SW 1271 (cell line): ENCODE results near the gene AKAP13.

Source experiments
- DNase-seq, 2 experiments: peaks; one replicate each; lab custom pipeline; 2025; lab: John Stamatoyannopoulos, UW

Gene AKAP13

DNA sequence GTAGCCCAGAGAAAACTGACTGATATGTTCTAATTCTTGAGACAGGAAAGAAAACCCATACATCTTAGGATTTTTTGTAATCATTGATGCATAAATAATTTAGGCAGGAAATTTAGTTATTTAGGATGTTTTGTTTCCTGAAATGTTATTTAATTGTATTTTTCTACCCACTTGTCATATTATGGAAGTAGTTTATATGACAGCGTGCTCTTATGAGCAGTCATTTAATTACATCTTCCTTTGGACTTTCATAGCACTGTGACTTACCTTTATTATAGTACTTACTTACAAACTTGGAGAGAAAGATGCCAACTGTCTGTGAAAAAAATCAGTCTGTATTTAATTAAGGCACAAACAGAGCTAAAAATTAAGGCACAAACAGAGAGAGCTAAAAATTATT, 65.0 kb downstream of the AKAP13 start:
- DNase-seq: no peak

DNA sequence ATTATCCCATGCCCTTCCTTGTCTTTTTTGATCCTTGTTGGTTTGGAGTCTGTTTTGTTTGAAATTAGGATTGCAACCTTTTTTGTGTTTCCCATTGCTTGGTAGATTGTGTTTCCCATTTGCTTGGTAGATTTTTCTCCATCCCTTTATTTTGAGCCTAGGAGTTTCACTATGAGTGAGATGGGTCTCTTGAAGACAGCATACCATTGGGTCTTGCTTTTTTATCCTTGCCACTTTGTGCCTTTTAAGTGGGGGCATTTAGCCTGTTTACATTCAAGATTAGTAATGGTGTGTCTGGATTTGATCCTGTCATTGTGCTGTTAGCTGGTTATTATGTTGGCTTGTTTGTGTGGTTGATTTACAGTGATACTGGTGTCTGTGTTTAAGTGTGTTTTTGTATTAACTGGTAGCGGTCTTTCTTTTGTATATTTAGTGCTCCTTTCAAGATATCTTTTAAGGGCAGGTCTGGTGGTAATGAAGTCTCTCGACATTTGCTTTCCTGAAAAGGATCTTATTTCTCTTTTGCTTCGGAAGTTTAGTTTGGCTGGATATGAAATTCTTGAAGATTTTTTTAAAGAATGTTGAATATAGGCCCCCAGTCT, 70.8 kb downstream of the AKAP13 start:
- DNase-seq: no peak

DNA sequence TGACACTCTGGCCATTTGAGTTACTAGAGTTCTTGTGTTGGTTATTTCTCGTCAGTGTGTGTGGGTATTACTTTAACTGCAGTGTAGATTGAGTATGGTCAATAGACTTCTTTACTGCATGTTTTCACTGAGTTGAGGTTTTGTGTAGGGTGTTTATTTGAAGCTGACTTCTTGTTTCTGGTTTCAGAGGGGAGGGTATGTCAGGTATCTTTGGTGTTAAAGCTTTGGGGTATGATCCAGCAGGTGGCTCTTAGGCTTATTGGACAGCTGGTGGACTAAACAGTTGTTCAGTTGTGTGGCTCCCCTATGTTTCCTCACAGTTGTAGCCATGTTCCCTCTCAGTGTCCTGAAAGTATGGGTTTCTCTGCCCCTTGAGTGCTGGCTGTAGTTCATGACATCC, 72.0 kb downstream of the AKAP13 start:
- no peak for DNase-seq

DNA sequence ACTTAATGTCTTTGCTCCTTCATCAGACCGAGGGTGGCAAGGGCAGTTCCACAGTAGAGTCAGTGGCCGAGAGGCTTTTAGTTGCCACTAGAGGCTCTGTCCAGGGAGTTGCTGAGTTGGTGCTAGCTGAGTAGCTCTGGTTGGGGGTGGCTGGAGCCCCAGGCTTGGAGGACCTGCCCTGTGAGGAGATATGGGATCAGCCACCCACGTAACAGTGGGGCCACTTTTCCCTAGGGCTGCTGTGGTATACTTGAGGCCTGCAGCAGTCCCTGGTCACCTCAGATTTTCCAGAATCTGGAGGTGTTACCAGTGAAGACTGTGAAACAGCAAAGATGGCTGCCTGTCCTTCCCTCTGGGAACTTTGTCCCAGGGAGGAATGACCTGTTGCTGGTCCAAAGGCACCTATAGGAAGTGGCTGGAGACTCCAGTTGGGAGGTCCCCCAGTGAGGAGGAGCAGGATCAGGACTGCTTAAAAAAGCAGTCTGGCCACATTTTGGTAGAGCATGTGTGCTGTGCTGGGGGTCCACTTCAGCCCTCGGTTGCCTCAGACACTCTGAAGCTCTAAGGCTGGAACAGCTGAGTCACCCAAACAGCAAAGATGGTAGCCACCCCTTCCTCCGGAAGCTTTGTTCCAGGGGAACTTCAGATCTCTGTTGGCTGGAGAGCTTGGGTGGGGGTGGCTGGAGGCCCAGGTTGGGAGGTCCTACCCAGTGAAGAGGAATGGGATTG, 72.9 kb downstream of the AKAP13 start:
- no peak for DNase-seq

DNA sequence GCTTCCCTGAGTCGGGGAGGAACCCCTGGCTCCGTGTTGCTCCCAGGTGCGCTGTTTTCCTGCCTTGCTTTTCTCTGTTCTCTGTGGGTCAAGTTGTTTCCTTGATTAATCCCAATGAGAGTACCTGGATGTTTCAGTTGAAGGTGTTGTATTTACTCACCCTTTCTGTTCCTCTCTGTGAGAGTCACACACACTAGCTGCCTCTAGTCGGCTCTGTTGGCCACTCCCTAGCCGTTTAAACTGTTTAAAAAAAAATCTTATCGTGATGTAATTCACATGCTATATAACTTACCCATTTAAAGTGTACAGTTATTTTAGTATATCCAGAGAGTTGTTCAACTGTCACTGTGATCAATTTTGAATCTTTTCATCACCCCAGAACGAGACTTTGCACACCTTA, 74.0 kb downstream of the AKAP13 start:
- no peak for DNase-seq

DNA sequence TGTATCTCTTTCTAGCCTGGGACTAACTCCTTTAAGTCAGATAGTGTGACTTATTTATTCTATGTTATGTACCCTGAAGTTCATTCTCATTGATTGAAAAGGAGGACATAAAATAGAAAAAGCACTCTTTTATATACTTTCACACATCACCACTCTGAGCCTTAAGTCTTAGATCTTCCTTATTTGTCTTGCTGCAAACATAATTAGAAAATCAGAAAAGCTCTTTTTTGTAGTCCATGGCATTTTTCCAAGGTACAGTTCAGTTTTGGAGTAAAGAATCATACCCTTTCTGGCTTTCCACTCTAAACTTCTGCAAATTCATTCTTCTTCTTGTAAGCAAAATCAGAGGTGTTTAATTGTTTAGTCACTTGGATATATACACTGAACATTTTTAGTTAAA, 75.5 kb downstream of the AKAP13 start:
- DNase-seq: no peak

DNA sequence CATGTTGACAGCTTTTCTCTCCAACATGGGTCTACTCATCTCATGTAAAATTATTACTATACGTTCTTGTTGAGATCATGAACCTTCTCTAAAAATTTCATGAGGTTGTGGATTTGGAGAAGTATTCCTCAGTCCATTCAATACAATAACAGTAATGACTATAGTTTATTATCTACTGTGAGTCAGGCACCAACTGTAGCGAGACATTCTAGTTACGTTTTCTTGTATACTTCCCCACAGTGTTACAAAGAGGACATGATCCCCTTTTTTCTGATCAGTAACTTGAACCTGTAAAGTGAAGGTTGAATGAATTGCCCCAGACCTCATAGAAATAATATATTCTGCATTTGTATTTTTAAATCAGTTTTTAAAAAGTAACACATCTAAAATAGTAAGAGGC, 76.4 kb downstream of the AKAP13 start:
- DNase-seq: no peak

DNA sequence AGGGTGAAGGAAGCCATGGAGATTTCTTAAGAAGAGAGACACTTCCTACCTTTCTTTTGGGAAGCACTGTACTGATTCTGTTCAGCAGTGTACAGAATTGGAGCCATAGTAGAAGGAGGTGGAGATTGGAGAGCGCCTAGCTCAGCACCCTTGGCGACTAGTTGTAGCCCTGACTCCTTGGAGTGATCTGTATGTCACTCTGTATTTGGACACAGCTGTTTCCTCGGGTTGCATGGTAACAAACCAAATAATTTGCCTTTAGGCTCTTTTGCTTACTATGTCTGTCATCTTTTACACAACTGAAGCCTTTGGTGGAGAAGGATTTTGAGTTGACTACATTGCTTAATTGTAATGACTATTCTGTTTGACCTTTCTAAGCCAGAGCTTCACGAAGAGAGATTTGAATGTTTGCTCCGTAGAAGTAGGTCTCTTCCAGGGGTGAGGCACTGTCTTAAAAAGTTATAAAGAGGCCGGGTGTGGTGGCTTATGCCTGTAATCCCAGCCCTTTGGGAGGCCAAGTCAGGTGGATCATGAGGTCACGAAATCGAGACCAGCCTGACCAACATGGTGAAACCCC, 77.1 kb downstream of the AKAP13 start:
- DNase-seq: peak in 1 of 2 experiments; percentile 26

DNA sequence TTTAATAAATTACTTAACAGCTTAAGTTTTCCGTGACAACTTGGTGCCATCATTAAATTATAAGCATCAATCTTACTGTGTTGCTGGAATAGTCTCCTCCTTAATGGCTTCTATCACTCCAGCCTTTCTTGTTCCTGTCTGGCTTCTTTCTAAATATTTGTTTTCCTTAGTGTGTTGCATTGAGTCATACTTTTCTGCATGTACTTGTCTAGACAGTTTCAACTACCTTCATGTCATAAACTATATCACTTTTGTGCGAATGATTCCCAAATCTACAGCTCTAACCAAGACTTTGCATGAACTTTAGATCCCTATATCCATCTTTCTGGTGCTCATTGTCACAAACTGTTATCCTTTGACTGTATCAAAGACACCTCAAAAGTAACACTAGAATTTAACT, 78.4 kb downstream of the AKAP13 start:
- no peak for DNase-seq

DNA sequence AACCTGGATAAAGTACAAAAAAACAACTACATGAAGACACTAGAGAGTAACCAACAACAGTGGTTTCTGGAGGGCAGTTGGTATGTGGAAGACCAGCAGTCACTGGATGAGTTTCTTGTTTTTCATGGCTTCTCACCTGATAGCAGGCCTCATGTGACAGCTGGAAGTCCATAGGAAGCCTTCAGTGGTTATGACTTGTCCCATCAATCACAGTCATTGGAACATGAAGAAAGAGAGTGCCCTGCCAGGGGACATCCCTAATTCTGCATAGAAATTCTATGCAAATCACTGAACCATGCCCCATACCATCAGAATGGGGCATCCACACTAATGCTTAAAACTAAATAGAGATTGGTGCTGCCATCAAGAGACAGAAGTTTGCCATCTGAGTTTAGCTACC, 81.6 kb downstream of the AKAP13 start:
- DNase-seq: no peak

DNA sequence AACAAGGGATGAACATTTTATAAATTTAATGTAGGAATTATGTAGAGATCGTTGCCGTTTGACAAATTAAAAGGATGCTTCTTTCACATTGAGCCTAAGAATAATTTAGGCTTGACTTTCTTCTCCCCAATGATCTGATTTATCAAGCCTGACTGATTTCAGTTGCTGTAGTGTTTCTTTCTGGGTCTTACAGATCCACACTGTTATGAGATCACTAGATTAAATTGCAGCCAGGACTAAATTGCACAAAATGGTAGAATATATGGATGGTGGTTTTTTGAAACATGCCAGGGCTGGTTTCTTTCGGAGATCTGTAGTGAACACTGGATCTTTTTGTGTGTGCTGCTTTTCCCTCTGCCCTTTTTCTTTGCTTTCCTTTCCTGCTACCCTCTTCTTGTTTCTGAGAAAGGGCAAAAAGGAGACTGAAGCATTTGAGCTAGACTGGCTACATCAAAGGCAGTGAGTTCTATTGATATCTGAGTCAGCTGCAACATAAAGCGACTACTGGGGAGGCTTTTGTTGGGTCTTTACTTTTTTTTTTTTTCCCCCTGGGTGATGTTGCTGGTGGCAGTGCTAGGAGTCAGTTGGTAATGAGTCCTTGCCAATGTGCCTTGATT, 83.0 kb downstream of the AKAP13 start:
- DNase-seq: no peak

DNA sequence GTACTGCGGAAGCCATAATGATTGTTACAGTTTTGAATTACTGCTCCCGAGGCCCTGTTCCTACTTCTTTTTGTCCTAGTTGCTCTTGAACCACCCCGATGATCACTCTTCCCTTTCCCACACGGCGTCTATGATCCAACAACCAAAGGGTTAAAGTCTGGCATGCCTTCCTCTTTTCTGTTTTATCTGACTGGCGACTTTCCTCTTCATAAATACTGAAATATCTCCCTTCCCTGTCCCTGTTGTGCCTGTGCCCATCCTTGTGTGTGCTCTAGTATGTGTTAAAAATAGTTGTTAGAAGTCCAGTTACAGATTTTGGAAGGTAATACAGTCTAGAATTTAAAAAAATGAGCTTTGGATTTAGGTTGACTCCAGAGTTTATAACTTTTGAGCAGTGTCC, 83.6 kb downstream of the AKAP13 start:
- DNase-seq: no peak

DNA sequence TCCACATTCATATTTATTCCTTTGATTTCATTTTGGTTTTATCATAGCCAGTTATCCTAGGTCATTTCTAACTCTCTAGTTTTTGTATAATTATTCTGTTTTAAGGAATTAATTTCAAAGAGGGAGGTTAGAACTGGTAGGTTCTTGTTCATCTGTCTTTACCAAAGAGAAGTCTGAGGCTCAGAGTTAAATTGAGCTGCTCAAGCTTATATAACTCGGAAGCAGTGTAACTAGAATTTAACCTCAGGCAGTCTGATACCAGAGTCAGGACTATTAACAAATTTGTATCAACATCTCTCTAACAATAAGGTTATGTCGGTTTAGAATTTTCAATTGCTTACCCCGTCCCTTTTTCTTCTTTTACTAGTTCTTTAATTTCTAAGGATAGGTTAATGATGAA, 84.1 kb downstream of the AKAP13 start:
- DNase-seq: no peak

DNA sequence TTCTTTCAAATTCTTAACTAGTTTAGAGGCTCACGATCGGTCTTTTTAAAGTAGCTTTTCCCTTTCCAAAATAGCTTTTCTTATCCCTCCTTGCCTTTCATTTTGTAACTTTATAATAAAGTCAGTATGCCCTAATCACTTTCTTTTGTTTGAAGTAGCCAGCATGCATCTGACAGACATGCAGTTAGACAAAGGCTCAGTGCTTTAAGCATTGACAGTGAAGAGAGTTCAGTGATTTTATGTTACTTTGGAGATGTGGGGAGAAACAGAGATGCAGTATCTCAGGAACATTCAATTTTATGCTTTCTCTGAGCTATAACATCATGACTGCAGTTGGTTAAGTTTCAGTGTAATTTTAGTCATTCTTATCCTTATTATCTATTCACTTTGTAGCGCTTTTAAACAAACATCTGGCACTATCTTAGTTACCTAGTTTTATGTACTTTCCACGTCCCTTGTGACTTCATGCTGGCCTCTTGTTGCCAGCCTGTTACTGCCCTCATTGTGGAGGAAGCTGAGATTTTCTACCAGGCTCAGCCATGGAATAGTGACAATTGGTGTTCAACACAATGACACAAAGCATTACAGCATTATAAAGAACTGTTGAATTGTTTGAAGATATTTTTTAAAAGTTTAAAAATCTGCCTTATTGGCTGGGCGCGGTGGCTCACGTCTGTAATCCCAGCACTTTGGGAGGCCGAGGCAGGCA, 90.3 kb downstream of the AKAP13 start:
- no peak for DNase-seq

DNA sequence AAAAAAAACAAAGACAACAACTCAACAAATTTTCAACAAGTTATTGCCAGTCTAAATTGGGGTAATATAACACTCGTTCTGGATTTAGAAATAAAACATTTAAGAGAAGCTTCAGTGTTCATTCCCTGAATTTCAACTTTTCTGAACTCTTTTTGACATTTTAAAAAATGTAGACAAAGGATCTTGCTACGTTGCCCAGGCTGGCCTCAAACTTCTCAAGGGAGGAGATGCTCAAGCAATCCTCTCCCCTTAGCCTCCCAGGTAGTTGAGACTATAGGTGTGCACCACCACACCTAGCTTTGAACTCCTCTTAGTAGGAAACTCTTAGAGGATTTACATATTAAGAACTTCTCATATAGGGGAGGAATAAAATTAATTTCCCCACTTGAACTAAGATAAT, 91.9 kb downstream of the AKAP13 start:
- DNase-seq: no peak

DNA sequence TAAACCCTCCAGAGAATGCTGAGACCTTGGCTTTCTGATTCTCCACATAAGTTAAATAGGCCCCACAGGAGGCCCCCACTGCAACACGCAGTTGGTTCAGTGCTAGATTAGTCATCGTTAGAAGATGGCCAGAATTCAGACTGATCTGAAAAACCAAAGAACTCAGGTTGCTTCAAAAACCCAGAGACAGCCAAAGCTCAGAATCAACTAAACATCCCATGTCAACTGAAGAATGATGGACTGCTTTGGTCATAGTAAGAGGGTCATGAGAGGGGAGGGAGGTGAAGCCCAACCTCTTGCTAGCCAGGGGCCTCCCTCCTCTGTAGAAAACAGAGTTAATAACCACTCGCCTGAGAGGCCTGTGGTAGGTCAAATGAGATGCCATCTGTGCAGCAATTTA, 93.1 kb downstream of the AKAP13 start:
- no peak for DNase-seq

DNA sequence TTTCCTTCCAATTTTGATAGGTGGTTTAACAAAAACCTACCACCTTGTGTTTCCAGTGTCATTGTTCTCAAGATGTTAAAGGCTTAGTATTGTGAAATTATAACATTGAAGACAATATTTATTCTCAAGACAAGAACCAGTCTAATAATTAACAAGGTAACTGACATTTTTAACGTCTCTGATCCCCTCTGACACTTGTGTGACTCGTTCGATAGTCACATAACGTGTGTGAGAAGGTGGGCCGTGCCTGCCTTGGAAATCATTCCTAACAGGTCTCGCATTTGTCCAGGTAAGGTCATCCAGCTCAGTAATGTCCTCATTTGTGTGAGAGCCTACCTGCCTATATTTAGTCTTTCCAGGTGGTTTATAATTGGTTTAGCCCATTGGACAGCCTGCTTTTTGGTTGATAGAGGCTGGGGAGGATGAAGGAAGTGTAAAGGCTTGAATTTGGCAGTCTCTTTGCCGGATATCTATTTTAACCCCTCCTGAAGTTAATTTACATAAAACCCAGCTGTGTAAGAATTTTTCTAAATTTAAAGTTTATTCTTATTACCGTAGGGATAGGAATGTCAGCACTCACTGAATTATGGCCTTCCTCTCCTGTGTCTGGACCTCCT, 94.4 kb downstream of the AKAP13 start:
- no peak for DNase-seq

DNA sequence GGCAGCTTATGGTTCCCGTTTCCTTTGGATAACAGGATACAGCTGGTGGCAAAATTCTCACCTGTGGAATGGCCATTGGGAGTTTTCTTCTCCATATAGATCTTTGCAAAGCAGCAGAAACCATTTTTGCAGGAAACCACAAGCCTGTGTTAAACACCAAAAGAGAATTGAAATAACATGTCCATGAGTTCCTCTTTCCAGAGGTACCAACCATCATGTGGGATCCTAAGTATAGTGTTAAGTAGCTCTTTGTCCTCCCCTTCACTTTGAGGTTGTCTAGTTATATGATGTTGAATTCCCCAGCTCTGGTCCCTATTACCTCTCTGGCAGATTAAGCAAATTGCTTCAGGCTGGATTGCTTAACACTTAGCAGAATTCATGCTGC, 94.9 kb downstream of the AKAP13 start:
- DNase-seq: no peak

DNA sequence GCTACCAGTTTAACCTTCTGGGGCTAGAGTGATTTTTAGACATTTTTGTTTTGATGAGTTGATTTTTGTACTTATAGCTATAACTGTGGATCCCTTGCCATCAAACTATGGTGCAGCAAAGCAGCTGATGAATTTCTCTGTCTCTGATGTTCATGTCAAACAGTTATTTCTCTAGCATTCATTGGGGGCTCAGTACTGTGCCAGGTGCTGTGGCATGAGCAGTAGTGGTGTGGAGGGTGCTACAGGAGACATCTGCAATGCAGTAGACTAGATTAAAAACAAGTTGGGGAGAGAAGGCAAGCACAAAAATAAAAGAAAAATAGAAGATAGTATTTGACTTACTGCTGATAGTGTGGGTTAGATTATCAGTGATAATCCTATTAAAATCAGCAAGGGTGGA, 95.3 kb downstream of the AKAP13 start:
- no peak for DNase-seq

DNA sequence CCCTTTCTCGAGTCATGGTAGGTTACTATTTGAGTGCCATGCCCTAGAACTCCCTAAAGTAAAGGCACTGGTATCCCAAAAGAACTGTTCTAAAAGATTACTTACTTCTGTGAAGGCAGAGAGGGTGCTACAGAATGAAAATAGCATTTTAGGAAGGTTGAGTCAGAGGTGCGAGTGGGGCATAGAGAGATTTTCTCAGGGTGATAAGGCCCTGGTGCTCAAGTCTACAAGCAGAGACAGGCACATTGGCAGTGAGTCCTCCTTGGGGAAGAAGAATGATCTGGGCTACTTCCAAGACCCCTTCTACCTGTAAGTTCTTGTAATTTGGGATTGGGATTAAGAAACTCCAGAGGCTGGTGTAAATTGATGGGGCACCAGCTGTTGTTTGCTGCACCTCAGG, 96.7 kb downstream of the AKAP13 start:
- DNase-seq: no peak

DNA sequence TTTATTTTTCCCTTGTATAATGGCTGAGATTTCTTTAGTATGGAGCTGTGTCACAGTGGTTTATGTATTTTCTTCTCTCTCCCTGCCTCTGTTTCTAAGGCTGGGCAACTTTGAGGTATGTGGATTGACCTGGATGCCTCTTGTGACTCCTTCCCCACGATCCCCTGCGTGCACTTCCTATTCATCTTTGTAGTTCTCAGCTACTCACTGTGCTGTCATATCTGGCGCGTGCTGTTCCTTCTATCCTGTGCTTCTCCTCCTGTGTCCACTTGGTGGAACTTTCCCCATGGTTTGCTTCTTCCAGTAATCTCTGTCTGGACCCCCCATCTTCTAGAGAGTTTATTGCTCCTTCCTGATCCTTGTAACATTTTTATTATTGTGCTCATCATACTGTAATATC, 97.3 kb downstream of the AKAP13 start:
- DNase-seq: peak; percentile 34 to 73

DNA sequence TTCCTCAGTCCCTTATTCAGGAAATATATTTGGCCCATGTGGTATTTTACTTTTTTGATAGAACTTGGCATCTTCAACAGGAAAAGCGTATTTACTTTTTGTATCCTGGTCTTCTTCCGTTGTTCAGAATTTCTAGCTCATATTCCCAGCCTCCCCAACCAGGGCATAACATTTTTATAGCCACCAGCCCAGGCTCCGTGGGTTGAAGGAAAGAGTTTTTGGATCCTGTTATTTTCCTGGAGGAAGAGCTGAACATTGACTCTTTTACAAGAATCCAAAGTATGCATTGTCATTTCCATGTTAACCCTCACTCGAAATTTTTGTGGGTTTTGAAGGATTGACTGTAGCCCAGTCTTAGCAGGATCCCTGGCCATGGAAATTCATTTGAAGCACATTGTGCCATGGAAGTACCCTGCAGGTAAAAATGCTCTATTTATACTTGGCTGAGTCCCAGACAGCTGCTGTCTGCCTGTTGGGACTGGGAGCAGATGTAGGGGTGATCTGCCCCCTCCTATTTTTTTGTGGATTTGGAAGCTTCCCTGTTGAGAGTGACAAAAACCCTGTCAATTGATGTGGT, 98.8 kb downstream of the AKAP13 start:
- peak in 1 of 2 experiments; percentile 63 for DNase-seq
